Heart left ventricle (tissue), 16 donors: Measurements from ENCODE around the gene SPEM3. TPM values are rescaled to one million over a fixed set of nuclear protein-coding genes. Genes with fewer than 3 reads are reported as not detected.
"Not testable (repeated sequence)": the region's sequence is repeated elsewhere in the genome, so short reads cannot be mapped to it uniquely, and the experiment has no call there.

Experiments
- ATAC-seq, 4 donors: fragments of 200-7000 bp; cut with Tn5 transposase; one replicate each; pipeline ENCODE4 v1.9.1; 2020 to 2022; ENCODE audit warnings: moderate library complexity in 4 of 4, mild to moderate bottlenecking in 3 of 4, moderate number of reproducible peaks in 1 of 4
- DNase-seq, 5 donors: peaks; one replicate each; pipeline ENCODE4 v3.0.0-alpha.2; 2020
- H3K27ac ChIP-seq, 12 donors: fragments of 200-600 bp; sonication (generic) in 4 of 12; one replicate each; pipeline versions ENCODE4 v1.5.0 to v1.8.0; 2016 to 2022; ENCODE audit warnings: mild to moderate bottlenecking in 2 of 12
- H3K27me3 ChIP-seq, 9 donors: fragments of 200-600 bp; sonication (generic) in 2 of 9; one replicate each; pipeline versions ENCODE4 v1.5.1 to v1.8.0; 2016 to 2022; ENCODE audit warnings: mild to moderate bottlenecking in 3 of 9
- H3K36me3 ChIP-seq, 9 donors: fragments of 200-600 bp; sonication (generic) in 2 of 9; one replicate each; pipeline versions ENCODE4 v1.5.0 to v1.8.0; 2018 to 2022; ENCODE audit warnings: mild to moderate bottlenecking in 2 of 9
- H3K4me1 ChIP-seq, 12 donors: fragments of 200-600 bp; sonication (generic) in 4 of 12; one replicate each; pipeline versions ENCODE4 v1.5.0 to v1.8.0; 2016 to 2022; ENCODE audit warnings: mild to moderate bottlenecking in 3 of 12
- H3K4me3 ChIP-seq, 12 donors: fragments of 200-600 bp; sonication (generic) in 4 of 12; one replicate each; pipeline versions ENCODE4 v1.5.0 to v1.8.0; 2017 to 2022; ENCODE audit warnings: mild to moderate bottlenecking in 9 of 12, moderate library complexity in 4 of 12
- H3K9me3 ChIP-seq, 12 donors: fragments of 200-600 bp; sonication (generic) in 4 of 12; one replicate each; pipeline versions ENCODE4 v1.5.0 to v1.8.0; 2016 to 2022; ENCODE audit warnings: mild to moderate bottlenecking in 1 of 12
- POLR2A ChIP-seq, 2 donors: fragments of 450-650 bp; IDR thresholded peaks; one replicate each; pipeline ENCODE4 v1.6.1; 2017; ENCODE audit warnings: antibody characterized with exemption in 2 of 2, mild to moderate bottlenecking in 2 of 2, moderate library complexity in 2 of 2
- WGBS, 4 donors: extraction: QIAGEN DNeasy Blood & Tissue Kit in 2 of 4; methylation state at CpG; one replicate each; pipeline versions ENCODE4 v1.1.5 to v1.1.7; 2013 to 2018; 5-methylcytosine and 5-hydroxymethylcytosine counted together
- intact Hi-C, 10 donors: fragments of 100-400 bp; cut with DNase I; formaldehyde crosslinking; loops; one replicate each; pipeline versions ENCODE4 v1.11.1 to v1.14.2; 2022
- polyA plus RNA-seq, 2 donors: library from polyadenylated mRNA; stranded (reverse); fragments of 200-250 nt; gene quantifications; one replicate each; pipeline ENCODE4 v1.2.3, GENCODE V29; 2013
- total RNA-seq, 9 donors: library from RNA; depleted of rRNA in 2 of 9; stranded (reverse); fragments of >200 nt in 2 of 9; fragmentation: NEBNext Ultra II Directional in 3 of 9; extraction: Animal tissue kit (Norgen Biotek cat#: 25700) in 3 of 9; gene quantifications; one replicate each; pipeline versions ENCODE4 v1.1.0 to v1.2.4, GENCODE V29; 2016 to 2023
- TF ChIP-seq, protein P1 (sequence below), 12 donors: fragments of 200-600 bp; sonication (generic) in 4 of 12; IDR thresholded peaks; one replicate each; pipeline versions ENCODE4 v1.5.0 to v1.8.0; 2018 to 2022; ENCODE audit warnings: antibody characterized with exemption in 12 of 12, mild to moderate bottlenecking in 5 of 12
- donor health status: ischemic (EF 13 %, LVEDD 7.1; RV severe dilation, severe dysfunction).
- donor health status: healthy with polysubstance abuse.
- donor health status: DM: no; HTN: yes; CAD: no.
- donor health status: DM: no; HTN: no; CAD: no.
- donor health status: ischemic (EF 25% LVEDD 6.9; RV normal size, moderate dysfunction).
- donor health status: ischemic (EF 25% LVEDD 5.7; RV mildly dilated, moderate dysfunction).
- donor health status: healthy.
- donor health status: DM: yes; HTN: yes; CAD: no.
- donor health status: ischemic (EF 35%, LVEDD 5.7; RV mildly dilated, moderate dysfunction).
- donor health status: nonischemic (EF 11% LVEDD 7.7; RV severe dilation, severe dysfunction).
- donor health status: DM: yes; HTN: yes; CAD: no.
- donor health status: PGD.
- donor health status: ischemic (EF 29% LVEDD 5.4; RV normal size, mild dysfunction).
- donor health status: nonischemic (EF 23%, LVEDD 6.1; RV moderate dilation, normal function).

The SPEM3 gene
- total and polyA plus RNA-seq, 11 donors, result not detected

GRCh38 chr17:7479213-7480088 is 50.8 kb downstream of the SPEM3 start, which contains the start of gene ZBTB4:
ZBTB4 (minus strand) TSS chr17:7479631; CDS start chr17:7466801, 12,830 bp downstream.
- no peaks in the 10 kb centered on the region for H3K36me3 ChIP-seq
- 1 to 2% (median 1%) methylated on average over 33 to 92 of the region's 92 CpGs for WGBS, 4 donors
- DNase-seq (peak; percentile 68 to 84 (median 78)), ATAC-seq (peak in 2 of 4 donors; percentile 17 to 21)
- peak within 1 kb of the TSS; percentile 99 to 100 (median 100) for H3K27ac ChIP-seq
- TF ChIP-seq, protein P1, sequence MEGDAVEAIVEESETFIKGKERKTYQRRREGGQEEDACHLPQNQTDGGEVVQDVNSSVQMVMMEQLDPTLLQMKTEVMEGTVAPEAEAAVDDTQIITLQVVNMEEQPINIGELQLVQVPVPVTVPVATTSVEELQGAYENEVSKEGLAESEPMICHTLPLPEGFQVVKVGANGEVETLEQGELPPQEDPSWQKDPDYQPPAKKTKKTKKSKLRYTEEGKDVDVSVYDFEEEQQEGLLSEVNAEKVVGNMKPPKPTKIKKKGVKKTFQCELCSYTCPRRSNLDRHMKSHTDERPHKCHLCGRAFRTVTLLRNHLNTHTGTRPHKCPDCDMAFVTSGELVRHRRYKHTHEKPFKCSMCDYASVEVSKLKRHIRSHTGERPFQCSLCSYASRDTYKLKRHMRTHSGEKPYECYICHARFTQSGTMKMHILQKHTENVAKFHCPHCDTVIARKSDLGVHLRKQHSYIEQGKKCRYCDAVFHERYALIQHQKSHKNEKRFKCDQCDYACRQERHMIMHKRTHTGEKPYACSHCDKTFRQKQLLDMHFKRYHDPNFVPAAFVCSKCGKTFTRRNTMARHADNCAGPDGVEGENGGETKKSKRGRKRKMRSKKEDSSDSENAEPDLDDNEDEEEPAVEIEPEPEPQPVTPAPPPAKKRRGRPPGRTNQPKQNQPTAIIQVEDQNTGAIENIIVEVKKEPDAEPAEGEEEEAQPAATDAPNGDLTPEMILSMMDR (IDR thresholded peaks at IDR 0.05), result no peak
- peak; percentile 23 to 64 for TF ChIP-seq POLR2A (IDR thresholded peaks at IDR 0.05)
- peaks cover 7 to 78% (median 53%) of the 10 kb centered on the region in 12 donors for H3K4me1 ChIP-seq
- no peaks in the 10 kb centered on the region for H3K27me3 ChIP-seq
- H3K4me3 ChIP-seq, result peak within 1 kb of the TSS; percentile 77 to 100 (median 96)
- intact Hi-C loops, result loop anchor here (2.0 to 10.0 kb wide), 9 partner anchors 23 to 245 kb away; partner anchors contain the start of genes FGF11 (in 3 of the 10), KCTD11 (in 3 of the 10), TMEM102 (in 3 of the 10) and TMEM95 (in 2 of the 10)
- H3K9me3 ChIP-seq, result no peaks in the 10 kb centered on the region

DNA sequence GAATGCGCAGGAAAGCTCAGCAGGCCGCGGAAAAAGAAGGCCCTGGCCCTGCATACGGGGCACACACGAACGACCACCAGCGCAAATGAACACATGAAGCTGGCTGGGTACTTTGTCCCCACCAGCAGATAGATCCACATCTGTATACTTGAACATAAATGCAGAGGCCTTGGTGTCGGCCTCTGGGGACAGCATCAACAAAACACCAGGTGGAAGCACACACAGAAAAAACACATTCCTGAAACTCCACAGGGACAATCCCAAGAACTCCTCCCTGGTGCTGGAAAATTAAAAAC is 51.4 kb downstream of the SPEM3 start:
- intact Hi-C loops, result loop anchor here in 6 of 10 donors (5.0 to 10.0 kb wide), 7 partner anchors 43 to 245 kb away; partner anchors contain the start of genes FGF11 (in 3 of the 6), KCTD11 (in 3 of the 6), TMEM102 (in 3 of the 6) and TMEM95 (in 2 of the 6)
- Histone ChIP-seq H3K27me3 (no peaks in the 10 kb centered on the region), H3K4me1 (peaks cover 7 to 75% (median 47%) of the 10 kb centered on the region in 12 donors), H3K36me3 (no peaks in the 10 kb centered on the region), H3K9me3 (no peaks in the 10 kb centered on the region), H3K4me3 (peak overlapping the region; percentile 77 to 100 (median 96)), H3K27ac (peak overlapping the region; percentile 99 to 100 (median 100))
- TF ChIP-seq, protein P1 (IDR thresholded peaks at IDR 0.05), result no peak
- no peak for TF ChIP-seq POLR2A (IDR thresholded peaks at IDR 0.05)
- 2 to 7% (median 3%) methylated on average over 3 to 8 of the region's 8 CpGs for WGBS, 4 donors
- DNase-seq (no peak), ATAC-seq (no peak)

GRCh38 chr17:7481275-7481674 is 52.6 kb downstream of the SPEM3 start, which contains the start of gene SLC35G6:
SLC35G6 (plus strand) TSS chr17:7481446; CDS start chr17:7481517, 71 bp downstream.
- WGBS, 4 donors, result 92 to 95% (median 94%) methylated on average over 4 of the region's 4 CpGs
- Histone ChIP-seq H3K4me1 (peaks cover 12 to 75% (median 46%) of the 10 kb centered on the region in 12 donors), H3K27ac (peak within 1 kb of the TSS; percentile 99 to 100 (median 100)), H3K4me3 (peak within 1 kb of the TSS in 9 of 12 donors; percentile 78 to 100 (median 96))
- peak in 1 of 5 donors; percentile 16 for DNase-seq
- H3K9me3 ChIP-seq, ATAC-seq, H3K27me3 ChIP-seq, H3K36me3 ChIP-seq: not testable (repeated sequence)
- intact Hi-C loops, result loop anchor here in 6 of 10 donors (5.0 to 10.0 kb wide), 7 partner anchors 44 to 246 kb away; partner anchors contain the start of genes FGF11 (in 3 of the 6), KCTD11 (in 3 of the 6), TMEM102 (in 3 of the 6) and TMEM95 (in 2 of the 6)

DNA sequence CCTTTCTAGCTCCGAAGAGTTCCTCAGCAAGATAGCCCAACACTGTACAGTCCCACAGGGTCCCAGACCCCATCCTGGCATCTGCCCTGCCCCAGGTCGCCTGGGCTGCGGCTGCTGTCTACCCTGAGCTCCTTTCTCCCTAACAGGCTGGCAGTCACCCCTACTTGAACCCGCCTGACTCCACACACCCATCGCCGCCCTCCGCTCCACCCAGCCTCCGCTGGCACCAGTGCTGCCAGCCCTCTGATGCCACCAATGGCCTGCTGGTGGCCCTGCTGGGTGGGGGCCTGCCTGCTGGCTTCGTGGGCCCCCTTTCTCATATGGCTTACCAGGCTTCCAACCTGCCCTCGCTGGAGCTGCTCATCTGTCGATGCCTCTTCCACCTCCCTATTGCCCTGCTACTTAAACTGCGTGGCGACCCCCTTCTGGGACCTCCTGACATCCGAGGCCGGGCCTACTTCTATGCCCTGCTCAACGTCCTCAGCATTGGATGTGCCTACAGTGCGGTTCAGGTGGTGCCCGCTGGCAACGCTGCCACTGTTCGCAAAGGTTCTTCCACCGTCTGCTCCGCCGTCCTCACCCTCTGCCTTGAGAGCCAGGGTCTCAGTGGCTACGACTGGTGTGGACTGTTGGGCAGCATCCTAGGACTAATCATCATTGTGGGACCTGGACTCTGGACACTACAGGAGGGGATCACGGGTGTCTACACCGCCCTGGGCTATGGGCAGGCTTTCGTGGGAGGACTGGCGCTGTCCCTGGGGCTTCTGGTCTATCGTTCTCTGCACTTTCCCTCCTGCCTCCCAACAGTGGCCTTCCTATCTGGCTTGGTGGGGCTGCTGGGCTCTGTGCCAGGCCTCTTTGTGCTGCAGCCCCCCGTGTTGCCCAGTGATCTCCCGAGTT is 53.4 kb downstream of the SPEM3 start:
- intact Hi-C loops, result loop anchor here in 6 of 10 donors (2.0 to 10.0 kb wide), 8 partner anchors 45 to 247 kb away; partner anchors contain the start of genes FGF11 (in 3 of the 6), KCTD11 (in 3 of the 6), TMEM102 (in 3 of the 6) and TMEM95 (in 2 of the 6)
- not testable (repeated sequence) for ATAC-seq, H3K36me3 ChIP-seq, H3K4me3 ChIP-seq, H3K9me3 ChIP-seq, H3K27me3 ChIP-seq
- H3K27ac ChIP-seq, result peak overlapping the region in 11 of 12 donors; percentile 94 to 100 (median 100)
- peaks cover 8 to 75% (median 46%) of the 10 kb centered on the region in 12 donors for H3K4me1 ChIP-seq
- DNase-seq, result peak in 1 of 5 donors; percentile 65
- WGBS, 4 donors, result 81 to 87% (median 83%) methylated on average over 26 to 31 of the region's 31 CpGs

Other genes with a start within 250 kb of the SPEM3 start
Only the 30 nearest of the 39 such genes appear.
- 100 to 1,000 TPM in 6 of 9 donors, 10 to 100 TPM in 3; 54.0 to 126 (median 107) TPM for gene CTDNEP1, start 177.1 kb upstream of the SPEM3 start, total RNA-seq
- gene CTDNEP1, start 177.1 kb upstream of the SPEM3 start, polyA plus RNA-seq, result 100 to 1,000 TPM in 1 of 2 donors, 10 to 100 TPM in 1; 54.4 to 120 TPM
- gene ELP5, start 176.6 kb upstream of the SPEM3 start, total RNA-seq, result 10 to 100 TPM; 28.0 to 87.2 (median 52.6) TPM
- gene ELP5, start 176.6 kb upstream of the SPEM3 start, polyA plus RNA-seq, result 10 to 100 TPM; 33.5 to 47.0 TPM
- 1 to 10 TPM in 5 of 9 donors, under 1 TPM in 2, not detected in 2; 0.36 to 2.6 (median 2.0) TPM for gene CLDN7, start 166.4 kb upstream of the SPEM3 start, total RNA-seq
- 1 to 10 TPM; 1.1 to 1.3 TPM for gene CLDN7, start 166.4 kb upstream of the SPEM3 start, polyA plus RNA-seq
- 100 to 1,000 TPM in 7 of 9 donors, 10 to 100 TPM in 2; 82.0 to 184 (median 172) TPM for gene SLC2A4, start 147.1 kb upstream of the SPEM3 start, total RNA-seq
- gene SLC2A4, start 147.1 kb upstream of the SPEM3 start, polyA plus RNA-seq, result 100 to 1,000 TPM in 1 of 2 donors, 10 to 100 TPM in 1; 48.5 to 107 TPM
- 1 to 10 TPM in 1 of 9 donors, under 1 TPM in 8; 0.32 to 1.6 (median 0.56) TPM for gene YBX2, start 134.2 kb upstream of the SPEM3 start, total RNA-seq
- gene YBX2, start 134.2 kb upstream of the SPEM3 start, polyA plus RNA-seq, result 1 to 10 TPM in 1 of 2 donors, under 1 TPM in 1; 0.43 to 2.0 TPM
- 100 to 1,000 TPM; 120 to 500 (median 257) TPM for gene EIF5A, start 121.2 kb upstream of the SPEM3 start, total RNA-seq
- gene EIF5A, start 121.2 kb upstream of the SPEM3 start, polyA plus RNA-seq, result 100 to 1,000 TPM; 403 to 934 TPM
- gene GPS2, start 113.5 kb upstream of the SPEM3 start, total RNA-seq, result 100 to 1,000 TPM in 1 of 9 donors, 10 to 100 TPM in 8; 51.0 to 118 (median 61.2) TPM
- gene GPS2, start 113.5 kb upstream of the SPEM3 start, polyA plus RNA-seq, result 10 to 100 TPM; 81.6 to 88.4 TPM
- gene NEURL4, start 99.5 kb upstream of the SPEM3 start, total RNA-seq, result 10 to 100 TPM; 13.6 to 39.2 (median 27.6) TPM
- gene NEURL4, start 99.5 kb upstream of the SPEM3 start, polyA plus RNA-seq, result 10 to 100 TPM; 23.0 to 29.6 TPM
- 10 to 100 TPM in 5 of 9 donors, 1 to 10 TPM in 3, under 1 TPM in 1; 0.88 to 24.2 (median 16.4) TPM for gene ACAP1, start 92.3 kb upstream of the SPEM3 start, total RNA-seq
- 1 to 10 TPM; 2.6 to 6.1 TPM for gene ACAP1, start 92.3 kb upstream of the SPEM3 start, polyA plus RNA-seq
- gene KCTD11, start 76.7 kb upstream of the SPEM3 start, total RNA-seq, result 1 to 10 TPM; 3.4 to 9.0 (median 5.9) TPM
- gene KCTD11, start 76.7 kb upstream of the SPEM3 start, polyA plus RNA-seq, result 1 to 10 TPM; 6.4 to 9.6 TPM
- not detected for gene TMEM95, start 73.7 kb upstream of the SPEM3 start, total RNA-seq
- not detected for gene TMEM95, start 73.7 kb upstream of the SPEM3 start, polyA plus RNA-seq
- 1 to 10 TPM; 1.4 to 6.2 (median 2.2) TPM for gene TNK1, start 47.8 kb upstream of the SPEM3 start, total RNA-seq
- gene TNK1, start 47.8 kb upstream of the SPEM3 start, polyA plus RNA-seq, result 1 to 10 TPM; 1.8 to 2.1 TPM
- 10 to 100 TPM; 14.3 to 29.5 (median 16.4) TPM for gene PLSCR3, start 34.3 kb upstream of the SPEM3 start, total RNA-seq
- 10 to 100 TPM; 21.2 to 28.3 TPM for gene PLSCR3, start 34.3 kb upstream of the SPEM3 start, polyA plus RNA-seq
- gene TMEM256, start 24.8 kb upstream of the SPEM3 start, total RNA-seq, result 10 to 100 TPM; 51.9 to 78.7 (median 69.5) TPM
- 100 to 1,000 TPM in 1 of 2 donors, 10 to 100 TPM in 1; 74.4 to 195 TPM for gene TMEM256, start 24.8 kb upstream of the SPEM3 start, polyA plus RNA-seq
- gene NLGN2, start 21.0 kb upstream of the SPEM3 start, total RNA-seq, result 10 to 100 TPM in 2 of 9 donors, 1 to 10 TPM in 7; 4.6 to 12.9 (median 7.3) TPM
- gene NLGN2, start 21.0 kb upstream of the SPEM3 start, polyA plus RNA-seq, result 10 to 100 TPM in 1 of 2 donors, 1 to 10 TPM in 1; 3.5 to 11.1 TPM
- not detected for gene SPEM1, start 8.5 kb upstream of the SPEM3 start, total RNA-seq
- gene SPEM1, start 8.5 kb upstream of the SPEM3 start, polyA plus RNA-seq, result not detected
- not detected for gene SPEM2, start 3.2 kb upstream of the SPEM3 start, total RNA-seq
- gene SPEM2, start 3.2 kb upstream of the SPEM3 start, polyA plus RNA-seq, result not detected
- gene TMEM102, start 6.6 kb downstream of the SPEM3 start, total RNA-seq, result 1 to 10 TPM; 1.7 to 6.8 (median 4.0) TPM
- 1 to 10 TPM; 1.8 to 4.5 TPM for gene TMEM102, start 6.6 kb downstream of the SPEM3 start, polyA plus RNA-seq
- gene FGF11, start 10.7 kb downstream of the SPEM3 start, total RNA-seq, result 1 to 10 TPM; 2.8 to 9.6 (median 7.8) TPM
- 1 to 10 TPM; 1.6 to 9.6 TPM for gene FGF11, start 10.7 kb downstream of the SPEM3 start, polyA plus RNA-seq
- gene CHRNB1, start 16.2 kb downstream of the SPEM3 start, total RNA-seq, result 10 to 100 TPM in 7 of 9 donors, 1 to 10 TPM in 2; 8.2 to 14.2 (median 11.0) TPM
- 10 to 100 TPM; 11.2 to 27.3 TPM for gene CHRNB1, start 16.2 kb downstream of the SPEM3 start, polyA plus RNA-seq
- 10 to 100 TPM; 51.8 to 77.2 (median 59.5) TPM for gene ZBTB4, start 50.8 kb downstream of the SPEM3 start, total RNA-seq
- 10 to 100 TPM; 29.3 to 35.3 TPM for gene ZBTB4, start 50.8 kb downstream of the SPEM3 start, polyA plus RNA-seq
- not detected for gene SLC35G6, start 52.6 kb downstream of the SPEM3 start, total RNA-seq
- gene SLC35G6, start 52.6 kb downstream of the SPEM3 start, polyA plus RNA-seq, result under 1 TPM in 1 of 2 donors, not detected in 1; 0.08 TPM
- 10 to 100 TPM; 31.4 to 77.6 (median 50.7) TPM for gene POLR2A, start 55.5 kb downstream of the SPEM3 start, total RNA-seq
- 10 to 100 TPM; 17.3 to 18.5 TPM for gene POLR2A, start 55.5 kb downstream of the SPEM3 start, polyA plus RNA-seq
- 10 to 100 TPM; 20.3 to 49.5 (median 35.1) TPM for gene TNFSF12, start 120.2 kb downstream of the SPEM3 start, total RNA-seq
- 10 to 100 TPM; 19.6 to 36.8 TPM for gene TNFSF12, start 120.2 kb downstream of the SPEM3 start, polyA plus RNA-seq
- gene TNFSF13, start 129.9 kb downstream of the SPEM3 start, total RNA-seq, result 10 to 100 TPM in 3 of 9 donors, 1 to 10 TPM in 6; 3.7 to 43.0 (median 6.4) TPM
- gene TNFSF13, start 129.9 kb downstream of the SPEM3 start, polyA plus RNA-seq, result 1 to 10 TPM; 6.9 to 7.1 TPM
- gene SENP3, start 133.1 kb downstream of the SPEM3 start, total RNA-seq, result 10 to 100 TPM; 26.4 to 59.5 (median 28.9) TPM
- gene SENP3, start 133.1 kb downstream of the SPEM3 start, polyA plus RNA-seq, result 10 to 100 TPM; 29.1 to 65.5 TPM
- gene CD68, start 150.8 kb downstream of the SPEM3 start, total RNA-seq, result 100 to 1,000 TPM in 2 of 9 donors, 10 to 100 TPM in 6, 1 to 10 TPM in 1; 9.9 to 324 (median 22.5) TPM
- gene CD68, start 150.8 kb downstream of the SPEM3 start, polyA plus RNA-seq, result 10 to 100 TPM; 11.3 to 46.7 TPM
- 10 to 100 TPM; 18.4 to 90.1 (median 25.4) TPM for gene MPDU1, start 155.0 kb downstream of the SPEM3 start, total RNA-seq
- gene MPDU1, start 155.0 kb downstream of the SPEM3 start, polyA plus RNA-seq, result 100 to 1,000 TPM in 1 of 2 donors, 10 to 100 TPM in 1; 33.3 to 106 TPM
- gene SOX15, start 161.2 kb downstream of the SPEM3 start, total RNA-seq, result 1 to 10 TPM in 4 of 9 donors, under 1 TPM in 4, not detected in 1; 0.65 to 8.0 (median 1.2) TPM
- gene SOX15, start 161.2 kb downstream of the SPEM3 start, polyA plus RNA-seq, result 1 to 10 TPM in 1 of 2 donors, under 1 TPM in 1; 0.32 to 2.2 TPM
- gene FXR2, start 186.0 kb downstream of the SPEM3 start, total RNA-seq, result 100 to 1,000 TPM in 4 of 9 donors, 10 to 100 TPM in 5; 68.0 to 121 (median 98.6) TPM
- gene FXR2, start 186.0 kb downstream of the SPEM3 start, polyA plus RNA-seq, result 100 to 1,000 TPM in 1 of 2 donors, 10 to 100 TPM in 1; 72.4 to 123 TPM